ACC112 (cell line): ENCODE results near the gene ATAD3C.

Experiments used
- H2AFZ ChIP-seq: fragments of 200-600 bp; sonication (generic); one replicate; pipeline ENCODE4 v1.6.0; 2017; ENCODE audit warnings: antibody characterized with exemption, low read length; ENCODE audit not compliant: unreplicated experiment
- H3K27ac ChIP-seq: fragments of 200-600 bp; sonication (generic); 2 replicates; pipeline ENCODE4 v1.5.1; 2014; ENCODE audit warnings: low read depth, mild to moderate bottlenecking, antibody characterized with exemption, low read length, moderate library complexity
- H3K27me3 ChIP-seq: fragments of 200-600 bp; sonication (generic); 2 replicates; pipeline ENCODE4 v1.6.1; 2014; ENCODE audit warnings: mild to moderate bottlenecking, antibody characterized with exemption, low read length, moderate library complexity, mixed read lengths; ENCODE audit not compliant: insufficient read depth
- H3K36me3 ChIP-seq: fragments of 200-600 bp; sonication (generic); 2 replicates; pipeline ENCODE4 v1.6.1; 2016; ENCODE audit warnings: mild to moderate bottlenecking, antibody characterized with exemption, low read length, moderate library complexity, mixed read lengths; ENCODE audit not compliant: insufficient read depth
- H3K4me1 ChIP-seq: fragments of 200-600 bp; sonication (generic); one replicate; pipeline ENCODE4 v1.6.1; 2016; ENCODE audit warnings: low read length, mixed read lengths; ENCODE audit not compliant: insufficient read depth, unreplicated experiment, control insufficient read depth
- H3K4me3 ChIP-seq: fragments of 200-600 bp; sonication (generic); 2 replicates; pipeline ENCODE4 v1.5.1; 2014; ENCODE audit warnings: mild to moderate bottlenecking, low read depth, low read length
- H3K79me2 ChIP-seq: fragments of 200-600 bp; sonication (generic); one replicate; pipeline ENCODE4 v1.6.0; 2016; ENCODE audit warnings: low read length; ENCODE audit not compliant: control insufficient read depth, unreplicated experiment, insufficient read depth

ATAD3C gene

DNA sequence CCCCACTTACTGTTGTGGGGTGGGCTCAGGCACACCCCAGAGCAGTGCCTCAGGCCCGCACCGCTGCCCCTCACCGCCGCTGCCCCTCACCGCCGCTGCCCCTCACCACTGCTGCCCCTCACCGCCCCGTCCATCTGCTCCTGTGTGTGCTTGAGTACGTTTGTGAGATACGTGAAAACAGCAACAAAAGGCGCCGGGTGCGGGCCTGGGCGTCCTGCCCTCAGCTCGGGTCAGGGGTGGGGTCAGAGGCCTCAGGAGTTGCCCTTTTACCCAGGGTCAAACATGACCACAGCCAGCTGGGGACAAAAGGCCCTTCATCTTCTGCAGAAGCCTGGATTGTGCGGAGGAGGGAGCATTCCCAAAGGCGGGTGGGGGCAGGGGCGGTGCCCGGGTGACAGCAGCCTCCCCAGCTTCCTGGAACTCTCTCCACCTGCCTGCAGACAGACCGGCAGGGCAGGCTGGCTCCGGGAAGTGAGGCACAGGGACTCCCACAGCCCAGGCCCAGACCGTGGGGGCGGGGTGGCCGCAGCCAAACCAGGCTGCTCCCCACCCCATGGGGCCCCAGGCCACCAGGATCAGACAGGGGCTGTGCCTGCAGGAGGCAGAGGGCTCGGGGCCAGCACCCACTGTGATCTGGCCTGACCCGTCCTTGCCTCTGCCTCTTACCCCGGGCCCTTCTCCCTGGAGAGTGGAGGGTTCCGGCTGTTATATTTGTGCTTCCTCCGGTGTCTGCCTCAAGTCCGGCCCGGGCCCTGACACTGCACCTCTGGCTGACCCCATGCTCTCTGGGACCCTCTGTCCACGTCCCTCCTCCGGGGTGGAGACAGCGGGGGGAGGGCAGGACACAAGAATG lies 16.3 kb upstream of the ATAD3C start:
- Histone ChIP-seq H3K4me1 (peaks cover 19% of the 10 kb centered on the region), H3K27me3 (peaks cover 13% of the 10 kb centered on the region; the same call in 1 of the 2 replicates), H3K79me2 (no peaks in the 10 kb centered on the region), H3K27ac (no peak overlapping the region), H2AFZ (no peak overlapping the region), H3K36me3 (no peaks in the 10 kb centered on the region), H3K4me3 (no peak overlapping the region)

DNA sequence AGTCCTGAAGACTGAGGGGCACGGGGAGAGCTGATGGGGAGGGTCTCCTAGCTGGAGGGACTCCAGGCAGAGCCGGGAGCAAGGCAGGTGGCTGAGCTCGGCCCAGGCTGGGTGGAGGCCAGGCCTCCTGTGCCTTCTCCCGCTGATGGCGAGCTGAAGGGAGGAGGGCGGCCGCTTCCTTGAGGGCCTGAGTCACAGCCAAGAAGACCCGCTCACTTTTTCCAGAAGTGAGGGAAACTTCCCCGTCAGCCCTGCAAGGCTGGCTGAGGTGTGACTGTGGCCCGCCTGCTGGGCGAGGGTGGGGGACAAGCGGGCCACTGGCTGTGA lies 15.7 kb upstream of the ATAD3C start:
- Histone ChIP-seq H3K4me1 (peaks cover 19% of the 10 kb centered on the region), H3K27me3 (peaks cover 17% of the 10 kb centered on the region; the same call in 1 of the 2 replicates), H3K79me2 (no peaks in the 10 kb centered on the region), H2AFZ (no peak overlapping the region), H3K27ac (no peak overlapping the region), H3K36me3 (no peaks in the 10 kb centered on the region), H3K4me3 (no peak overlapping the region)

DNA sequence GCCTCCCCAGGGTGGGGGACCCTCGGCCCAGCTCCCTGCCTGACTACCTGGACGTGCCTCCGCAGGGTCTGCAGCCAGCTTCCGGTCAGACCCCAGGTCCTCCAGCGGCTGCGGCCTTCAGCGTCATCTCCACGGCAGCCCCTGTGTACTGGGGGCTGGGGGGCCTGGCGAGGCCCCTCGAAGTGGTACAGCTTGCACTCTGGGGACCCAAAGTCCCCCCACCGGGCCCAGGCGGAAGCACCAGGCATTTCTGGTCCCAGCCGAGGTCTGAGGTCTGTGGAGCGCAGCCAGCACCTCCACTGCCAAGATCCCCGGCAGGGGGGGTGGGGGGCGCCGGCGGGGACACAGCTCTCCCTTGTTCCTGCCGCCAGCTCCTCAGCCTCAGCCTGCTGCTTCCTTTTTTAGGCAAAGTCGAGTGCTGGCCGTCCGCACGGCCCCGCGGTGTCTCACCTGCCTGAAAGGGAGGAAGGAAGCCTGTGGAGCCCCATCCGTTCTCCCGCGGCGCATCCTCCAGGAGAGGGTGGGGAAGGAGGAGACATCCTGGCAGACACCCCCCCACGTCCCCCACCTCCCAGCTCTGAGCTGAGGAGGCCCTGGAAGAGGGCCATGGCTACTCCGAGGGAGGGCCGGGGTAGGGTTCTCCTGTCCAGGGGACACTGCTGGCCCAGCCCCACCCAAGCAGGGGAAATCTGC lies 15.2 kb upstream of the ATAD3C start:
- no peak overlapping the region for H3K27ac ChIP-seq
- H3K4me1 ChIP-seq, result peaks cover 19% of the 10 kb centered on the region

GRCh38 chr1:1434824-1435105 lies 14.7 kb upstream of the ATAD3C start:
- H3K4me1 ChIP-seq, result peaks cover 19% of the 10 kb centered on the region
- no peaks in the 10 kb centered on the region for H3K36me3 ChIP-seq
- no peaks in the 10 kb centered on the region for H3K79me2 ChIP-seq
- H3K4me3 ChIP-seq, result no peak overlapping the region
- H2AFZ ChIP-seq, result no peak overlapping the region
- H3K27me3 ChIP-seq, result peaks cover 22% of the 10 kb centered on the region; the same call in 1 of the 2 replicates
- H3K27ac ChIP-seq, result no peak overlapping the region

More for the DNA sequence above, 15.2 kb upstream of the ATAD3C start:
- Histone ChIP-seq H3K4me3 (no peak overlapping the region), H3K27me3 (peaks cover 22% of the 10 kb centered on the region; the same call in 1 of the 2 replicates), H3K79me2 (no peaks in the 10 kb centered on the region), H2AFZ (no peak overlapping the region), H3K36me3 (no peaks in the 10 kb centered on the region)

DNA sequence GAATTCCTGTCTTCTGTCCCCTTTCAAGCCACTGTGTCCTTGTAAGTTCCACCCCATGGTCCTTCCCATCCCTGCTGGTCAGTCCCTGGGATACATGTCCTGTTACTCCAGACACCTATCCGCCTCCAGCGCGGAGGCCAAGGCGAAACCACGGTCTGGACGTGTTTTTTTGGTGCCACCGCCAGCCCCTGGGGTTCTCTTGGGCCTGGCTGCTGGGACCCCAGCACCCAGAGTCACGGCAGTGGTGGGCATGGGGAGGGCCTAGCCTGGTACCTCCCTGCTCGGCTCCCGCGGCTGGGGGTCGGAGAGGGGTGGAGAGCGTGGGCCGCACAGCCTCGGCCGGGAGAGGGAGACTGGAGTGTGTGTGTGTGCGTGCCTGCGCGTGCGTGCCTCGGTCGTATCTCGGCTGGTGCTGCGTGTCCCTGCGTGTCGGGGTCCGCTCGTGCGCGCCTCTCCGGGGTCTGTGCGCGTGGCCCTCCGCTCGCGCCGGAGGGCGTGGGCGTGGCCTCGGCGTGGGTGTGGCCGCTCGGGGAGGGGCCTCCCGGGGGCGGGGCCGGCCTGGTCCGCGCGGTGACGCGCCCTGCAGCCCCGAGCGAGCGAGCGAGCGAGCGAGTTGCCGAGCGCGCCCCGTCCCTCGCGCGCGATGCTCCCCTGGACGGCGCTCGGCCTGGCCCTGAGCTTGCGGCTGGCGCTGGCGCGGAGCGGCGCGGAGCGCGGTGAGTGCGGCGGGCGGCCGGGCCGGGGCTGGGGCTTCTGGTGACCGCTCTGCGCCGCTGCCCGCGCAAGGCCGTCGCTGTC lies 14.2 kb upstream of the ATAD3C start, which contains the start of gene VWA1:
TSS of gene VWA1 (plus strand) at position 585 of the 798 bp plus-strand sequence. CDS start at position 644, 59 bp downstream.
- H3K79me2 ChIP-seq, result no peaks in the 10 kb centered on the region
- H3K36me3 ChIP-seq, result no peaks in the 10 kb centered on the region
- H3K27me3 ChIP-seq, result peaks cover 22% of the 10 kb centered on the region; the same call in 1 of the 2 replicates
- peak within 1 kb of the TSS; percentile 60 for H3K4me3 ChIP-seq
- H3K27ac ChIP-seq, result no peak within 1 kb of the TSS
- peaks cover 14% of the 10 kb centered on the region for H3K4me1 ChIP-seq
- no peak within 1 kb of the TSS for H2AFZ ChIP-seq

- Histone ChIP-seq H3K27me3 (peaks cover 22% of the 10 kb centered on the region; the same call in 1 of the 2 replicates), H3K36me3 (no peaks in the 10 kb centered on the region), H3K4me1 (peaks cover 10% of the 10 kb centered on the region), H3K4me3 (peak overlapping the region; percentile 60), H3K27ac (no peak overlapping the region), H3K79me2 (no peaks in the 10 kb centered on the region), H2AFZ (no peak overlapping the region)
Measured at GRCh38 chr1:1435911-1436629, 13.4 kb upstream of the ATAD3C start.

- Histone ChIP-seq H3K36me3 (no peaks in the 10 kb centered on the region), H3K79me2 (no peaks in the 10 kb centered on the region), H2AFZ (no peak overlapping the region), H3K27me3 (peaks cover 22% of the 10 kb centered on the region; the same call in 1 of the 2 replicates), H3K4me1 (peaks cover 6% of the 10 kb centered on the region), H3K4me3 (no peak overlapping the region), H3K27ac (no peak overlapping the region)
Measured at GRCh38 chr1:1436630-1437032, 12.9 kb upstream of the ATAD3C start.

GRCh38 chr1:1437033-1437903 lies 12.2 kb upstream of the ATAD3C start:
- Histone ChIP-seq H3K27ac (no peak overlapping the region), H3K79me2 (no peaks in the 10 kb centered on the region), H3K4me3 (no peak overlapping the region), H2AFZ (no peak overlapping the region), H3K36me3 (no peaks in the 10 kb centered on the region), H3K27me3 (peaks cover 22% of the 10 kb centered on the region; the same call in 1 of the 2 replicates), H3K4me1 (peaks cover 3% of the 10 kb centered on the region)

DNA sequence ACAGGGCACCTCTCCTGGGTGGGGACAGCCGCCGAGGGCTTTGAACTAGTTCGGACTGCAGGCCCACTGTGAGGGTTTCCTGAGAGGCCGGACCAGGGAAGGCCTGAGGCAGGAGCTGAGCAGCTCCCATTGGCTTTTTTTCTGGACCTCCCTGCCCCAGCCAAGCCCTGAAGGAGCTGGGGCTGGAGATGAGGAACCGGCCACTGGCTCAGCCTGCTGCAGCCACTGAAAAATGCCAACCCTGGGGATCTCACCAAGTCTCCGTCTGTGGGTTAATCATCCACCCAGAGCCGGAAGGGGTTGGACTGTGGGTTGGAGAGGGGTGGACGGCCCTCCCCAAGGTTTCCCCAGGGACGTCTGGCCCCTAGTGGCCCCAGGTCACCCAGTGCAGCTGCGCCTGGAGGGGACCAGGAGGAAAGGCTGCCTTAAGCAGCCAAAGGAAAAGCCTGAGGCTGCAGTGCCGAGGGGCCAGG lies 11.5 kb upstream of the ATAD3C start:
- Histone ChIP-seq H3K79me2 (no peaks in the 10 kb centered on the region), H3K27ac (no peak overlapping the region), H3K36me3 (no peaks in the 10 kb centered on the region), H2AFZ (no peak overlapping the region), H3K4me1 (peaks cover 3% of the 10 kb centered on the region), H3K4me3 (no peak overlapping the region), H3K27me3 (peaks cover 22% of the 10 kb centered on the region; the same call in 1 of the 2 replicates)
